CD4-positive, alpha-beta T cell treated with Interferon gamma for 1 hour (primary cell): Measurements from ENCODE around the gene PIP4K2C.
"Not testable (repeated sequence)": the region's sequence is repeated elsewhere in the genome, so short reads cannot be mapped to it uniquely, and the experiment has no call there.

ENCODE experiments used
- DNase-seq: peaks from one replicate; pipeline ENCODE4 v3.0.0-alpha.2; 2020

PIP4K2C gene

GRCh38 chr12:57611108-57611826, 20.3 kb downstream of the PIP4K2C start, which contains the start of gene ARHGEF25:
TSS of gene ARHGEF25 (plus strand) at chr12:57611435. CDS start at chr12:57611895, 460 bp downstream.
- peak; percentile 32 for DNase-seq

GRCh38 chr12:57611827-57612710, 21.1 kb downstream of the PIP4K2C start:
- DNase-seq, result no peak

- no peak for DNase-seq
These were observed 21.9 kb downstream of the PIP4K2C start for GRCh38 chr12:57612711-57613426.

GRCh38 chr12:57613427-57614109, 22.6 kb downstream of the PIP4K2C start:
- DNase-seq, result no peak

GRCh38 chr12:57614178-57614947, 23.4 kb downstream of the PIP4K2C start:
- peak; percentile 36 for DNase-seq

- DNase-seq, result no peak
These were observed 24.0 kb downstream of the PIP4K2C start for GRCh38 chr12:57614948-57615500.

GRCh38 chr12:57615637-57616036, 24.6 kb downstream of the PIP4K2C start:
- no peak for DNase-seq

GRCh38 chr12:57616383-57617101, 25.6 kb downstream of the PIP4K2C start:
- DNase-seq, result no peak

GRCh38 chr12:57617942-57618341, 26.9 kb downstream of the PIP4K2C start:
- no peak for DNase-seq

- not testable (repeated sequence) for DNase-seq
These were observed 27.4 kb downstream of the PIP4K2C start for GRCh38 chr12:57618431-57618830.

- DNase-seq, result no peak
These were observed 28.0 kb downstream of the PIP4K2C start for GRCh38 chr12:57618966-57619433.

- no peak for DNase-seq
These were observed 28.6 kb downstream of the PIP4K2C start for GRCh38 chr12:57619434-57620244.

- no peak for DNase-seq
These were observed 29.4 kb downstream of the PIP4K2C start for GRCh38 chr12:57620245-57620935.

GRCh38 chr12:57620936-57621496, 30.0 kb downstream of the PIP4K2C start:
- DNase-seq, result no peak

GRCh38 chr12:57621497-57622292, 30.7 kb downstream of the PIP4K2C start:
- DNase-seq, result peak; percentile 47

GRCh38 chr12:57622293-57623245, 31.6 kb downstream of the PIP4K2C start:
- DNase-seq, result no peak

- no peak for DNase-seq
These were observed 32.4 kb downstream of the PIP4K2C start for GRCh38 chr12:57623385-57623784.
